ENCODE results near the gene TOM1L2. TPM values are rescaled to one million over a fixed set of nuclear protein-coding genes. Genes with fewer than 3 reads are reported as not detected.

TOM1L2 gene
- total RNA-seq, 1 donor from 2014 or later: 4.3 TPM

- Mint-ChIP-seq H3K4me1 (peaks cover 69% of the 10 kb centered on the region), H3K27me3 (ENCODE audit: insufficient read depth, low read depth) (peaks cover 3% of the 10 kb centered on the region), H3K9me3 (no peaks in the 10 kb centered on the region), H3K4me3 (peak overlapping the region; percentile 21), H3K36me3 (peaks cover 5% of the 10 kb centered on the region), H3K27ac (peak overlapping the region; percentile 57)
- Histone ChIP-seq H3K9me3 (ENCODE audit: low read depth) (no peaks in the 10 kb centered on the region), H3K27me3 (no peaks in the 10 kb centered on the region), H3K79me2 (ENCODE audit: low read depth) (peaks cover 94% of the 10 kb centered on the region), H4K20me1 (ENCODE audit: low read depth) (peaks cover 97% of the 10 kb centered on the region), H3F3A (ENCODE audit: low read depth) (peaks cover 6% of the 10 kb centered on the region), H3K4me1 (peaks cover 6% of the 10 kb centered on the region), H3K4me2 (no peak overlapping the region), H3K4me3 (no peak overlapping the region), H2AFZ (replicated peaks) (no peak overlapping the region), H3K9ac (no peak overlapping the region), H3K36me3 (no peaks in the 10 kb centered on the region), H3K27ac (no peak overlapping the region)
- TF ChIP-seq, protein P1, sequence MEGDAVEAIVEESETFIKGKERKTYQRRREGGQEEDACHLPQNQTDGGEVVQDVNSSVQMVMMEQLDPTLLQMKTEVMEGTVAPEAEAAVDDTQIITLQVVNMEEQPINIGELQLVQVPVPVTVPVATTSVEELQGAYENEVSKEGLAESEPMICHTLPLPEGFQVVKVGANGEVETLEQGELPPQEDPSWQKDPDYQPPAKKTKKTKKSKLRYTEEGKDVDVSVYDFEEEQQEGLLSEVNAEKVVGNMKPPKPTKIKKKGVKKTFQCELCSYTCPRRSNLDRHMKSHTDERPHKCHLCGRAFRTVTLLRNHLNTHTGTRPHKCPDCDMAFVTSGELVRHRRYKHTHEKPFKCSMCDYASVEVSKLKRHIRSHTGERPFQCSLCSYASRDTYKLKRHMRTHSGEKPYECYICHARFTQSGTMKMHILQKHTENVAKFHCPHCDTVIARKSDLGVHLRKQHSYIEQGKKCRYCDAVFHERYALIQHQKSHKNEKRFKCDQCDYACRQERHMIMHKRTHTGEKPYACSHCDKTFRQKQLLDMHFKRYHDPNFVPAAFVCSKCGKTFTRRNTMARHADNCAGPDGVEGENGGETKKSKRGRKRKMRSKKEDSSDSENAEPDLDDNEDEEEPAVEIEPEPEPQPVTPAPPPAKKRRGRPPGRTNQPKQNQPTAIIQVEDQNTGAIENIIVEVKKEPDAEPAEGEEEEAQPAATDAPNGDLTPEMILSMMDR (IDR thresholded peaks at IDR 0.05): no peak
- TF ChIP-seq EZH2phosphoT487 (IDR thresholded peaks at IDR 0.05): no peak
- TF ChIP-seq EZH2 (IDR thresholded peaks at IDR 0.05): no peak
- no peak for DNase-seq (ENCODE audit: low spot score)
Observed at GRCh38 chr17:17830740-17831207, 141.4 kb downstream of the TOM1L2 start.

GRCh38 chr17:17830269-17830567, 142.0 kb downstream of the TOM1L2 start:
- H3K27ac Mint-ChIP-seq: no peak overlapping the region
- Histone ChIP-seq H3K79me2 (ENCODE audit: low read depth) (peaks cover 94% of the 10 kb centered on the region), H3K9ac (no peak overlapping the region), H3K36me3 (no peaks in the 10 kb centered on the region), H3K4me1 (peaks cover 4% of the 10 kb centered on the region), H4K20me1 (ENCODE audit: low read depth) (peaks cover 97% of the 10 kb centered on the region), H3K27me3 (no peaks in the 10 kb centered on the region), H3K4me3 (no peak overlapping the region), H3F3A (ENCODE audit: low read depth) (peaks cover 10% of the 10 kb centered on the region), H3K9me3 (ENCODE audit: low read depth) (no peaks in the 10 kb centered on the region), H3K4me2 (no peak overlapping the region), H2AFZ (replicated peaks) (no peak overlapping the region), H3K27ac (no peak overlapping the region)
- TF ChIP-seq EZH2phosphoT487 (IDR thresholded peaks at IDR 0.05) (no peak), EZH2 (IDR thresholded peaks at IDR 0.05) (no peak)
- TF ChIP-seq, protein P1 (IDR thresholded peaks at IDR 0.05): no peak
- peaks cover 65% of the 10 kb centered on the region for H3K4me1 Mint-ChIP-seq
- peaks cover 5% of the 10 kb centered on the region for H3K36me3 Mint-ChIP-seq
- DNase-seq (ENCODE audit: low spot score): no peak
- no peak overlapping the region for H3K4me3 Mint-ChIP-seq
- no peaks in the 10 kb centered on the region for H3K9me3 Mint-ChIP-seq
- H3K27me3 Mint-ChIP-seq (ENCODE audit: insufficient read depth, low read depth): peaks cover 3% of the 10 kb centered on the region

GRCh38 chr17:17827826-17828621, 144.2 kb downstream of the TOM1L2 start:
- Histone ChIP-seq H3K4me2 (no peak overlapping the region), H3K36me3 (no peaks in the 10 kb centered on the region), H3K4me3 (no peak overlapping the region), H2AFZ (replicated peaks) (no peak overlapping the region), H3K4me1 (peaks cover 21% of the 10 kb centered on the region), H3F3A (ENCODE audit: low read depth) (peaks cover 25% of the 10 kb centered on the region), H4K20me1 (ENCODE audit: low read depth) (peaks cover 95% of the 10 kb centered on the region), H3K27me3 (no peaks in the 10 kb centered on the region), H3K9me3 (ENCODE audit: low read depth) (no peaks in the 10 kb centered on the region), H3K79me2 (ENCODE audit: low read depth) (peaks cover 91% of the 10 kb centered on the region), H3K27ac (no peak overlapping the region), H3K9ac (no peak overlapping the region)
- peaks cover 65% of the 10 kb centered on the region for H3K4me1 Mint-ChIP-seq
- H3K27me3 Mint-ChIP-seq (ENCODE audit: insufficient read depth, low read depth): peaks cover 3% of the 10 kb centered on the region
- no peaks in the 10 kb centered on the region for H3K9me3 Mint-ChIP-seq
- no peak overlapping the region for H3K4me3 Mint-ChIP-seq
- H3K36me3 Mint-ChIP-seq: peaks cover 3% of the 10 kb centered on the region
- no peak for DNase-seq (ENCODE audit: low spot score)
- H3K27ac Mint-ChIP-seq: peak overlapping the region; percentile 91
- TF ChIP-seq EZH2 (IDR thresholded peaks at IDR 0.05) (no peak), EZH2phosphoT487 (IDR thresholded peaks at IDR 0.05) (no peak)
- TF ChIP-seq, protein P1 (IDR thresholded peaks at IDR 0.05): no peak
